Left forelimb (tissue), 1 donor: ENCODE results near the gene PAX3.

Experiments used
- DNase-seq: peaks from one replicate; pipeline ENCODE4 v3.0.0-alpha.2; 2018; ENCODE audit warnings: low spot score

Gene PAX3

DNA sequence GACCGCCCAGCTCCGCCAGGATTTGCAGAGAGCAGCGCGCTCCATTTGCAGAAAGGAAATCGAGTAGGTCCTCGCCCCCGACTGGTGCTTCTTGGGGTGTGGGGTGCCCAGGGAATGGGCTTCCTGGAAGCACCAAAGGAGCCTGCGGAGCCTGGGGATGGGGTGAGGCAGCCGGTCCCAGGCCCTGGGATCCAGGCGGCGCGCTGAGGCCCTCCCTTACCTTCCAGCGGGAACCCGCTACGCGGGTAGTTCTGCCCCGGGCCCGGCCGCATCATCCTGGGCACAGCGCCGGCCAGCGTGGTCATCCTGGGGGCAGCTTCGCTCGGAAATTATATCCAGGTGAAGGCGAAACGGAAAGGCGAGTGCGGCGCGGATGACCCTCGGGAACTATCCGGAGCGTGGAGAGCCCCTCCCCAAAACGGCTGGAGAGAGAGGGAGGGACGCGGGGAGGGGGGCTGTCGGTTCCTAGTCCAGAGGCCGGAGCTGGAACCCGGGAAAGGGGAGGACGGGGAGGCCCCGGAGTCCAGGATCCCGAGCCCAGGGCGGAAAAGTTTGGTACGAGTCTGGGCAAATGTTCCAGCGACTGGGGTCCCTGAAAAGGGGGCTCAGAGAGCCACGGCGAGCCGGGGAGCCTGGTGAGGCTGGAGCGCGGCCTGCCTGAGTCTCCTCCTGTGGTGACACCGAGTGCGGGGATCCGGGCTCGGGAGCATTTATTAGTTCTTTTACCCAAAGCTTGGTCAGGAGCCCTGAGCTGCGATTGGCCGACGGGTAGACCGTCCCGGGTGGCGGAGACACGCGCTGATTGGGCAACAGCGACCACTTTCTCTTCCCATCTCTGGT is at the start of gene PAX3:
TSS of gene PAX3 (minus strand) at position 688 of the 840 bp plus-strand sequence. CDS start at position 305, 383 bp downstream.
- no peak for DNase-seq

DNA sequence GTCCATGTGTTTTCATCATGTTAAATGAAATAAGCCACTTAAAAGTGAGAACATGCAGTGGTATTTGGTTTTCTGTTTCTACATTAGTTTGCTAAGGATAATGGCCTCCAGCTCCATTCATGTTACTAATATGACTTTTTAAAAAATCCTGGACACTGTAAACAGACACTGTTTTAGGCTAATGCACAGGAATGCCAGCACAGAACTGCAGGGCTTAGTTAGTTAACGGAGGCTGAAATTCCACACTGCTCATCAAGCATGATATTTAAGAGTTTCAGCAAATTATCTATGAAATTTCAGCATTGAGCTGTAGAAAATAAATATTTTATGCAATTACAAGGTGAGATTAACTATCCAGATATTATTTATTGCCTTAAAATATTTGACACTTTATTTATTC is 42.5 kb upstream of the PAX3 start:
- no peak for DNase-seq

DNA sequence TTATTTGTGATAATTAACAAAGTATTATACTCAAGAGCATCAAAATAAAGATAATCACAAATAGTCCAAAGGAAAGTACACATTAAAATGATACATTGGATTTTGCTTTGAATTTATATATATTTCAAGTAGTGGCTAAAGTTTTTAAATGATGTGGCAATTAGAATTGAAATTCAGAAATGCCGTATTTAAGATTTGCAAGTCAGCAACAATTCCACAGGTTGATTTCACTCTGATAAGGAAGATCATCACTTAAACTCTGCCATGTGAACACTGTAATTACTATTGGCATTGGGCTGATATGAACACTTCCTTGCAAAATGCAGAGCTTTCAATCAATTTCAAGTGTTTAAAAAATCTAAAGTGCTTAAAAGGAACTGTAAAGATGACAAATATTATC is 39.6 kb upstream of the PAX3 start:
- DNase-seq = no peak

DNA sequence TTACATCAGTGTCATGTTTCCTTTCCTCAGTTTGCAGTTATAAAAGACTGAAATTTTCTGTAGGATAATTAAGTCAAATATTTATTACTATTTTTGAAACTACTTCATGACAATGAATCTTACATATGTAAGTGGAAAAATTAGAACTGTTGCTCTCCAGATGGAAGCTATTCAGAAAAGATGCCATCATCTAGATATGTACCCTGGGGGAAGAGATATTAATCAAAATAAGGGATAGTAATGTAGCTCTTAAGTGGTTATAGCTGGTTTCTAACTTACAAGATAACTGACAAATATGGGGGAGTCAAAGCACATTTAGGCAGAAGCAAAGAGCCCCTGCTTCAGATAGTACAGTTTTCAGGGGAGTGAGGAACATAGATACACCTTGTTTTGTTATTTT is 38.1 kb upstream of the PAX3 start:
- no peak for DNase-seq

DNA sequence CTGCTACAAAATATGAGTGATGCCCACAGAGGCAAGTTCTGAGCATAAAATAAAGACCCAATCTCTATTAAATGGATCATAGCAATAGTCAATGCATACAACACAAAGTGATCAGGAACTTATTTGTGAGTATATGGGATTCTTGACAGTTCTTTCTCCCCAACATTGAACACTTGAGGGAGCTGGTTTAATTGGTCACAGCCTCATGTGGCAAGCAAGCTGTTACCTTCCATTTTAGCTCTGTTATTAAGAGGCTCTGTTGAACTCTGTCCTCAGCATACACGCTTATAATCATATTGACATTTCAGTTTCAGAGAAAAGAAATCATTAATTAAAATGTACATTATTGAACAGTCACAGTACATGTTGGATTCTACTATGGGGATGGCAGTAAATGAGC is 37.6 kb upstream of the PAX3 start:
- no peak for DNase-seq

DNA sequence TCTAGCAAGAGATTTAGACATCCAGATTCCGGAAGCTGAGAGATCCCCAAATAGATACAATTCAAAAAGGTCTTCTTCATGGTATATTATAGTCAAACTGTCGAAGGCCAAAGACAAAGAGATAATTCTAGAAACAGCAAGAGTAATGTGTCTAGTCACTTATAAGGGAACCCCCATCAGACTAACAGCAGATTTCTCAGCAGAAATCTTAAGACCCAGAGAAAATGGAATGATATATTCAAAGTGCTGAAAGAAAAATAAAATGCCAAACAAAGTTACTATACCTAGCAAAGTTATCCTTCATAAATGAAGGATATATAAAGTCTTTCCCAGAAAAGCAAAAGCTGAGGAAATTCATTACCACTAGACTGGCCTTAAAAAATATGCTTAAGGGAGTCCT is 36.1 kb upstream of the PAX3 start:
- DNase-seq = no peak

DNA sequence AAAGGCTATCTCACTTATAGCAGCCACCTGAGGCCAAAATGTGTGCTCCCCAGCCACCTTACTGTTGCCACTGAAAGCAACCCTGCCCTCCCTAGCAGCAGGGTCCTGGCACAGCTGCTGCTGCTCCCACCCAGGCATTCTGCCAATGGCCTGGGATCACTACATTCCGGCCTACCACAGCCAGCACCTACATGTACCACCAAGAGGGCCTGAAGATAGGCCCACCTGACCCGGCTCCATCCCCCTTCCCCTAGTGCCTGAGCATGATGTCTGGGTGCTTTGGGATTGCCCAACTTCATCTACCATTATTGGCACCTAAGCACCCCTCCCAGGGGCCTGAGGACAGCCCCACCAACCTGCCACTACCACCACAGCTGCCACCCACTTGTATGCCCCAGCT is 34.6 kb upstream of the PAX3 start:
- no peak for DNase-seq

DNA sequence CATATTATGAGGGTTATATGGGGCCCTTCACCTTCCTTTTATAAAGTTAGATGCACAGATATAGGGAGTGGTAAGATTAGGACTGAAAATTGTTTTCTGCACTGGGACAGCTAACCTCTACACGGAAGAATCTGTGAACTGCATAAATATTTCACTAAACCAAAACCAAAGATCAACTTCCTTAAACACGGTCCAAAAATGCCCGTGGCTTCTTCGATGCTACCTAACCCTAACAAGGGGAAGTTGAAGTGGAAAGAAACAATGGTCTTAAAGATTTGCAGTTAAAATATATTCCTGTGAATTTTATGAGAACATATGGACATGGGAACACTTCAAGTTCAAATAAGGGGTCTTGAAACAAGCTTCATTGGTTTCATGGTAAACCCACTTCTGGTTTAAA is 33.3 kb upstream of the PAX3 start:
- DNase-seq = no peak

DNA sequence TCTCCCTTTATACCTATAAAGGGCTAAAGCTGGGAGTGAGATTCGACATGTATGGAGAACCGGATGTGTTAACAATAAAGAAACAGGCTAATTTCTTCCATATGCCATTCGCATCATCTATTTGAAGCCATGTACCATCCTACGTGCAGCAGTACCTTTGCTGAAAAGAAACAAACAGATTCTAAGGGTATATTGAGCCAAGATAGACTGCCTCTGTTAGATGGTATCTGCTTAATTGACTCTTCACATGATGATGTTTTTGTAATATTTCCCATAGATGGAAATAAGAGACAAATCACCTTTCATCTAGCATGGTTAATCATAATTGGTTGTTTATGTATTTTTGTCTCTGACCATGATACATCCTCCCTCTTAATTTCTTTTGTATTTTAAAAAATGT is 32.1 kb upstream of the PAX3 start:
- DNase-seq = no peak

DNA sequence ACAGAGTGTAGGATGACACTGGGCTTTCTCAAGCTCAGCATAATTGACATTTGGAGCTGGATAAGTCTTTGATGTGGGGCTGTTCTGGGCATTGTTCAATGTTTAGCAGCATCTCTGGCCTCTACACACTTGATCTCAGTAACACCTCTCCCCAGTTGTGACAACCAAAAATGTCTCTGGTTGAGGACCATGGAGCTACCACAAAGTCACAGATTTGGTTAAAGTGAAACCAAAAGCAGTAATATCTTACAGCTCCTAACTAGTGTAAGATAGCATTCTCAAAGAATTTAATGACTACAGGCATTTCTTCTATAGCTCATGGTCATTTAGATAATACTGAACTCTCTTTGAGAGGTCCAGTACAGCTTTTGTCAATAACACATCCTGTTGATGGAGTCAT is 23.4 kb upstream of the PAX3 start:
- DNase-seq = no peak

DNA sequence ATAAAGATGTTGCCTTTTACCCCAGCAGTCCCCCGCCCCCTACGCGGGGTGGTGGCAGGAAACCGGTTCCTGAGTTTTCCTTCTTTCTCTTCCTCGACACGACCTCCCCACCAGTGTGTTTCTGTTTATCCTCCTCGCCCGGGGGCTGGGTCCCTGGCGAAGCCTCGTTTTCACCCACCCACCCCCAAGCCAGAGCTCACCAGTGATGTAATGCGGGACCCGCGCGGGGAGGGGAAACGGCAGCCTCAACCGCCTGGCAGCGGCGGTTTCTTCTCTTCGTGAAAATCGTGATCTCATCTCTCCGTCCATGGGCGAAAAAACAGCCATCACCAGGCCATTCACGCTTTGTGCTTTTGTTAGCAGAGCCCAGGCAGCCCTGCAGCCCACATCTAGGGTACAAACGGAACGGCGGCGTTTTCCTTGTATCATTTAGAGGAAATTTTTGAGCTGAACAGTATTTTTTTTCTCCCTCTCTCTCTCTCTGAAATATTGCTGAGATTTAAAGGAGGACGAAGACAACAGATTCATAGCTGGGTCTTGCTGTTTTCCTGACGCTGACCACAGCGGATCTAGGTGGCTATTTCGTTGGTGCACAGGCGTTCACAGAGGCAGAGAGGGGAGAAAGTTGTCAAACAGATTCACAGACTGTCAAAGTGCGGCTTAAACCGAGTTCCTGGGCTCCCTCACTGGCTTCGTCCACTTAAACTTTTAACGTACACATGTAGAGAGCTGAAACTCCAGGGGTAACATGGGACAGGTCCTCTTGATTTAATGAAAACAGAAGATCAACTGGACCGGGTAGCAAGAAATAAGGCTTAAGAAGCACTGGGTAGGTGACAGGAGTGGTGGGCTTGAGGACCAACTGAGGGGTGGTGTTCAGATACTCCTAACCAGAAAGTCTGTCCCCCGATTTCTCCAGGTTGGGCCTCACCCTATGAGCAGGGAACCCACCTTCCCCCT is 21.9 kb upstream of the PAX3 start:
- no peak for DNase-seq

DNA sequence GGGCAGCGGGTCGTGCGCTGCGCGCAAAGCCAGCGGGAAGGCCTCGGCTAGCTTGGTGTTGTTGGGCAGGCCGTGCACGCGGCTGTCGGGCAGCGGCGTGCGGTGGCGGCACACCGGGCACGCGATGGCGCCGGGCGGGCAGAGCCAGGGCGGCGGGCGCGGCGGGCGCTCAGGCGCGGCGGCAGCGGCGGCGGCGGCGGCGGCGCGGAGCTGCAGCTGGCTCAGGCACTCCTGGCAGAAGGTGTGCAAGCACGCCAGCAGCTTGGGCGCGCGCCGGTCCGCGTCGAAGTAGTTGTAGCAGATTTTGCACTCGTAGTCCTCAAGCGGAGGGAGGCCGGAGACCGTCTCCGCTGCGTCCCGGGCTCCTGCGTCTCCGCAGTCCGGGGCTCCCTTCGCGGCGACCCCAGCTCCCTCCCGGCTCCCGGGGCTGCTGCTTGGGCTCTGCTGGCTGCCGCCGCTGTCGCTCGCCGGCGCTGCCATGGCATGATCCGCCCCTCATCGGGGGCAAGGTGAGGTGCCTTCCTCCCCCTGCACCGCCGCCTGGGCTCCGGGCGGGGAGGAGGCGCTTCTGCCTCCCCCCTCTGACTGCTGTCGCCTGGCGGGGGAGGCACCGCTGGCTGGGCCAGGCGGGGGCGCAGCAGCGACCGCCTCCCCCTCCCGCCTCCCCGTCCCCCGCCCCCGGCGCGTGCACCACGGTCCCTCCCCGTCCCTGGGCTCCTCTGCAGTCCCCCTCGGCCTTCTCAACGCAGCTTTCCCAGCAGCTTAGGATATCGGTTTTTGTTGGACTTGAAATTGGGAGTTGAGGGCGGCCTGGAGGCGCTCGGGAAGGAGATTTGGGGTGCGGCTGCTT is 21.0 kb upstream of the PAX3 start:
- DNase-seq = peak; percentile 68

DNA sequence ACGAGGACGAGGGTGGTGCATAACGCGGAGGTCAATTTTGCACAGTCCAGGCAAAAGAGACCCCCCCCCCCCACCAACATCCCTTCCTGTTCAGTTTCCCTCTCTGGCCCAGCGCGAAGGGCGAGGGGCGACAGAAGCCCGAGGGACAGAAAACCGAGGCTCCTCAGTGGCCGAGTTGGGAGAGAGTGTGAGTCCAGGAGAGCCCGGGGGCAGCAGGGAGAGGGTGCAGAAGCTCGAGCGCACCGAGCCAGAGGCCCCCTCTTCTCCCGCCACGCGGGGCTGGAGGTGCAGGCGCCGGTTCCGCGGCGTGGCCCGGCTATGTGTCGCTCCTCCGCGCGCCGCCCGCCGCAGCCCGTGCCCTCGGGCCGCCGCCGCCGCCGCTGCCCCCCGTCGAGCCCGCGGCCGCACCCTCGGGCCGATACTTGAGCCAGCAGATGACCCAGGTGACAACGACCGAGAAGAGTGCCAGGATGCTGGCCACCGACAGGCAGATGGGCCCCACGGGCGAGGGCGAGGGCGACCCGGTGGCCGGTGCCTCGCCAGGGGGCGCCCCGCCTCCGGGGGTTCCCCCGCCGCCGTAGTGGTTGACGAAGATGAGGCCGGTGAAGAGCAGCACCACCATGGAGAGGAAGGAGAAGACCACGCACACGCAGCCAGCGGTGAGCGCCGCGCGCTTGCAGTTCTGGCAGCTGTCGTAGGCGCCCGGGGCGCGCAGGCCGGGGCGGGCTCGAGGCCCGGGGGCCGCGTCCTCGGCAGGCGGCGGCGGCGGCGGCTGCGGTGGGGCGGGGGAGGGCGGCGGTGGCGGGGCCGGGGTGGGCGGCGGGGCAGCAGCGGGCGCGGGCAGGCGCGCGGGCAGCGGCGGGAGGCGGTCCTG is 20.2 kb upstream of the PAX3 start:
- DNase-seq = no peak

DNA sequence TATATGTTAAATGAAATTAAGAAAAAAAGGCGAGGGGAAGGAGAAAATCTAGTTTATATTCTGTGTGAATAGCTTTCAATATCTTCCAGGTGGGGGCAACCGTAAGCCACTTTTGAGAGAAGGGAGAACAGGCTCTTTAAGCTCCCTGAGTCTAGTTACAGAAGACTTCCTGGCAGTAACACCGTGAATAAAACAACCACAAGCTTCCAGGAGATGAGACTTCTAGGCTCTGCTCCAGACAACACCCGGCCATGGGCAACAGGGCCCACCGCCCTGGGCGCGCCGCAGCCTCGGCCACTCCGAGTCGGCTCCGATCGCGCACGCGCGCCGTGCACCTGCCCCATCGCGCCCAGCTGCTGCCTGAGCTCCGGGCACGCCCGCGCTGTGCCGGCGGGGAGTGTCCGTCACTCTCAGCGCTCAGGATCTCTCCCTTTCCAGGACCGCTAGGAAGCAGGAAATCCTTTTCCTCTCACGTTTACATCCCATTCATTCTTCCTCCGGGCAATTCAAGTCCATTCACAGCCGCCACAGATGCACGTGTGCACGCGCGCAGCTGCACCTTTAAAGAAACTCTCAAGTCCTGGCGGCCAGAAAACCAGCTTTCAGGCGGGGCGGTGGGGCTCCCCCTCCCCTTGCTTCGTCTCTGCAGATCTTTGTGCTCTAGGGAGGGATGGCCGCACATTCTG is 19.4 kb upstream of the PAX3 start:
- peak; percentile 78 for DNase-seq

DNA sequence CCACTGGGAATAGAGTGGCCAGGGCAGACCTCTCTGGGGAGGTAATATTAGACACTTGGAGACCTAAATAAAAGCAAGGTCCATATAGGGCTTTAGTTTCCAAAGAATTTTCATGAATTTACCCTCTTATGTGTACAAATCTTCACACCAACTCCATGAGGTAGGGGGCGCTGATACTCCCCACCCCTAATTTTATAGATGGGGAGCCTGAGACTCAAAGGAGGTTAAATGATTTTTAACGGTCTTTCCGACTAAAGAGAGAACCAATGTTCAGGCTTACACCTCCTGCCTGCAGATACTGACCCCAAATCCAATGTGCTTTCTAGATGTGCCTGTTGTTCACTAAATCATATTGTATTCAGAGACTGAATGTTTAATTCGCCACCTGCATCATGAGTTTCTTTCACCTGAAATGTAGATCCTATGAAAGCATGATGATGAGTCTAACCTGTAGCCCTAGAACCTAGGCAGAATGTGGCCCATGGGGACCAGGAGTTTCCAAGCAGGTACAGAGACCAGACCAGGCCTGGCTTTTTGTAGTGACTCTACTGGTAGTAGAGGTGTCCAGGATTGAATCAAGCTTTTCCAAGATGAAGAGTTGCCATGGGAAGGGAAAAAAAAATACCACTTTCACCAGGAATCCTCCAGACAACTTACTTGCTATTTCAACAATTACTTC is 16.8 kb upstream of the PAX3 start:
- no peak for DNase-seq

DNA sequence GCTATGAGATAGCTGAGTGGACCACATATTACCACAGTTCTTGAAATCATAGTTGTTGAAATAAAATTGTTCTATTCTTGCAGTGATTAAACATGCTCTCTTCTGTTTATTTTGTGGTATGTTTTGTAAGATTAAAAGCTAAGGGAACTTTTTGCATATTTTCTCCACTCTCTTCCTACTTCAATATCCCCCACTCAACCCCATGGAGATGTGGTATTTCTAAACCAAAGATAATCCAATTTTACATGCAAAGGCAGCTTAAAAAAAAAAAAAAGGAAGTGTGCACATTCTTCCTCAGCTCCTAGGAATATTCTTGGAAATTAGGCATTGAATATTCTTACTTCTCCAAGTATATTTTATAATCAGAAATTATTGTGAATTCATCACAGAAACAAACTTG is 15.0 kb upstream of the PAX3 start:
- DNase-seq = no peak

DNA sequence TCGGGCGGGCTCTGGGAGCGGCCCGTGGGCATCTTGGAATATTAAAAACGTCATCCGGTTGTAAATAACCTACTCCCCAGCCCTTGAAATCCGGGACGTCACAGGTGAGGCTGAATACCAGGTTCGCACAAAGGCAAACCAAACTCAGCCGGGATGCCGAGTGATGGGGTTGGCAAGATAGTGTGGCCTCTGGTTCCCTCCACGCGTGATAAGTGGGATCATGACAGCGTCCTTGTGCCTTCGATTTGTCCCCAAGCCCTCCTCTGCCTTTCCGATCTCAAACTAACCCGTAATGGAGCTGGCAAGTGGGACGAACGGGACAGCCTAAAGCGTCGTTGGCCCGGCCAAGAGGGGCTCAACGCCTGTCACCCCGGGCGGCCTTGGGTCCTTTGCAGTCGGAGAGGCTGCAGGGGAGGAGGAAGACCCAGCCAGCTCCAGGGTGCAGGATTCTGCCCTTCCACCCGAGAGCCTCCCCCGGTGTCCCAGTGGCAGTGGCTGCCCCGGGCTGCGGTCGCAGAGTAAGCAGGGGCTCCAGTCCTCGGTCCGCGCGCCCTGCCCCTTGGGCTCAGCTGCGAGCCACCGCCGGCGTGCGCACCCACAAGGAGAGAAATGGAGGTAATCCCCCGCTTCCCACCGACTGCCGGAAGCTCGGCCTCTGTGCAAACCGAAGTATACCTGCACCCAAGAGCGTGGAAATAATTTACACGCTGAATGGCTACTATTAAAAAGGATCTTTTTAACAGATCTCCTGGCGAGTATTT is 13.4 kb upstream of the PAX3 start:
- no peak for DNase-seq

DNA sequence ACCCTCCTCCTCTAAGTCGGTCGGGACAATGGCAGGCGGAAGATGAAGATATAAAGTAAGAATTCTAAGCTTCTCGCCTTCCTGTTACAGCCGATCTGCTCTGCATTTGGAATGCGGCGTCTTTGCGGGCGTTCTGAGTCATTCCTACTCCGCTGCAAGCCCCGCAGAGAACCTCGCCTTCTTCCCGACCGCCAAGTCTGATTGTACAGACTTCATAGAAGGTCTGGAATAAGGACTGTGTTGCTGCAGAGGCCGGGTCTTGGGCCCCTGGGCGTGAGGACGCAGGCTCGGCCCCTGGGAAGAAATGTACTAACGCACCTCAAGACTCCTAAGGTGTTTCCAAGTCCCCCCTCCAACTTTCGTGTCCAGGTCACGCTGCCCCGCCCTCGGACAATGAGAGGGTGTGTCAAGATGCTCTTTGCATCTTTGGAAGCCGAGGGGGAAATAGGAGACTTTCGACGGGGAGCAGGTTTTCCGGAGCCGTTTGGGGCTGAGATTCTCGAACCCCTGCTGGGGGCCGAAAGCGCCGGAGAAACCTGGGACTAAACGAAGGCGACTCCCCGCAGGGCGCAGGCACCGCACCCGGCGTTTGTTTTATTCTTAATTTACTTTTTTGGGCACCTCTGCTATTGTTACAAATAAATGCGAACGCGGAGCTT is 12.7 kb upstream of the PAX3 start:
- DNase-seq = no peak
